ENCODE measurements around the gene CRHBP.

The CRHBP gene

GRCh38 chr5:77017668-77018067 lies 64.8 kb downstream of the CRHBP start:
- DNase-seq = no peak

Data from Kasumi-1 (cell line).